Testis (tissue), 2 donors: ENCODE measurements around the gene NECAP2.

ENCODE experiments used
- POLR2A ChIP-seq: fragments of 450-650 bp; IDR thresholded peaks from one replicate; pipeline ENCODE4 v1.6.1; 2017; ENCODE audit warnings: antibody characterized with exemption, mild to moderate bottlenecking, moderate library complexity
- TF ChIP-seq, protein P1 (sequence below), 3 experiments: fragments of 450-650 bp in 2 of 3; fragments of 200-600 bp in 1 of 3; sonication (generic) in 1 of 3; IDR thresholded peaks; one replicate each; pipeline ENCODE4 v1.5.1; 2016 to 2019; ENCODE audit warnings: antibody characterized with exemption in 3 of 3, mild to moderate bottlenecking in 2 of 3, moderate library complexity in 1 of 3

GRCh38 chr1:16410803-16411202 lies 29.7 kb upstream of the NECAP2 start:
- TF ChIP-seq POLR2A = no peak
- TF ChIP-seq, protein P1, sequence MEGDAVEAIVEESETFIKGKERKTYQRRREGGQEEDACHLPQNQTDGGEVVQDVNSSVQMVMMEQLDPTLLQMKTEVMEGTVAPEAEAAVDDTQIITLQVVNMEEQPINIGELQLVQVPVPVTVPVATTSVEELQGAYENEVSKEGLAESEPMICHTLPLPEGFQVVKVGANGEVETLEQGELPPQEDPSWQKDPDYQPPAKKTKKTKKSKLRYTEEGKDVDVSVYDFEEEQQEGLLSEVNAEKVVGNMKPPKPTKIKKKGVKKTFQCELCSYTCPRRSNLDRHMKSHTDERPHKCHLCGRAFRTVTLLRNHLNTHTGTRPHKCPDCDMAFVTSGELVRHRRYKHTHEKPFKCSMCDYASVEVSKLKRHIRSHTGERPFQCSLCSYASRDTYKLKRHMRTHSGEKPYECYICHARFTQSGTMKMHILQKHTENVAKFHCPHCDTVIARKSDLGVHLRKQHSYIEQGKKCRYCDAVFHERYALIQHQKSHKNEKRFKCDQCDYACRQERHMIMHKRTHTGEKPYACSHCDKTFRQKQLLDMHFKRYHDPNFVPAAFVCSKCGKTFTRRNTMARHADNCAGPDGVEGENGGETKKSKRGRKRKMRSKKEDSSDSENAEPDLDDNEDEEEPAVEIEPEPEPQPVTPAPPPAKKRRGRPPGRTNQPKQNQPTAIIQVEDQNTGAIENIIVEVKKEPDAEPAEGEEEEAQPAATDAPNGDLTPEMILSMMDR (IDR thresholded peaks at IDR 0.05) = no peak
